MM.1S (cell line): ENCODE measurements around the gene APOBEC3G.
"Not testable (repeated sequence)": the region's sequence is repeated elsewhere in the genome, so short reads cannot be mapped to it uniquely, and the experiment has no call there.

Source experiments
- DNase-seq: peaks from one replicate; pipeline ENCODE4 v3.0.0-alpha.2; 2015
- H2AFZ ChIP-seq: fragments of 300-600 bp; sonication (generic); 2 replicates; pipeline ENCODE4 v1.6.0; 2016; ENCODE audit warnings: antibody characterized with exemption, low read length
- H3F3A ChIP-seq: fragments of 300-600 bp; sonication (generic); 2 replicates; pipeline ENCODE4 v1.6.1; 2016; ENCODE audit warnings: mild to moderate bottlenecking, antibody characterized with exemption, low read length, moderate library complexity, mixed read lengths; ENCODE audit not compliant: insufficient read depth
- H3K27ac ChIP-seq: fragments of 300-600 bp; sonication (generic); 2 replicates; pipeline ENCODE4 v1.5.1; 2016; ENCODE audit warnings: mild to moderate bottlenecking, low read length
- H3K27me3 ChIP-seq: fragments of 300-600 bp; sonication (generic); replicated peaks from 2 replicates; pipeline ENCODE4 v1.6.0; 2016; ENCODE audit warnings: low read length; ENCODE audit not compliant: insufficient read depth
- H3K36me3 ChIP-seq: fragments of 300-600 bp; sonication (generic); replicated peaks from 2 replicates; pipeline ENCODE4 v1.6.1; 2016; ENCODE audit warnings: mild to moderate bottlenecking, low read length, mixed read lengths; ENCODE audit not compliant: insufficient read depth
- H3K4me1 ChIP-seq: fragments of 300-600 bp; sonication (generic); 2 replicates; pipeline ENCODE4 v1.6.1; 2016; ENCODE audit warnings: low read length, mixed read lengths
- H3K4me2 ChIP-seq: fragments of 300-600 bp; sonication (generic); 2 replicates; pipeline ENCODE4 v1.6.0; 2016; ENCODE audit warnings: low read depth, low read length
- H3K4me3 ChIP-seq: fragments of 300-600 bp; sonication (generic); 2 replicates; pipeline ENCODE4 v1.5.1; 2016; ENCODE audit warnings: low read length, mixed read lengths
- H3K79me2 ChIP-seq: fragments of 300-600 bp; sonication (generic); 2 replicates; pipeline ENCODE4 v1.6.1; 2016; ENCODE audit warnings: mixed run types, low read length, mixed read lengths
- H3K9ac ChIP-seq: fragments of 300-600 bp; sonication (generic); 2 replicates; pipeline ENCODE4 v1.6.1; 2016; ENCODE audit warnings: low read length, mixed read lengths
- H3K9me2 ChIP-seq: fragments of 300-600 bp; sonication (generic); replicated peaks from 2 replicates; pipeline ENCODE4 v1.6.1; 2016; ENCODE audit warnings: mild to moderate bottlenecking, low read length, mixed read lengths; ENCODE audit not compliant: insufficient read depth
- H3K9me3 ChIP-seq: fragments of 300-600 bp; sonication (generic); replicated peaks from 2 replicates; pipeline ENCODE4 v1.6.1; 2016; ENCODE audit warnings: mild to moderate bottlenecking, low read length, mixed read lengths; ENCODE audit not compliant: insufficient read depth
- H4K20me1 ChIP-seq: fragments of 300-600 bp; sonication (generic); 2 replicates; pipeline ENCODE4 v1.6.1; 2016; ENCODE audit warnings: mild to moderate bottlenecking, low read length, moderate library complexity, mixed read lengths; ENCODE audit not compliant: insufficient read depth
- EZH2 ChIP-seq: fragments of 300-600 bp; sonication (generic); optimal IDR thresholded peaks from 2 replicates; pipeline ENCODE3; 2017; ENCODE audit warnings: low read depth, mild to moderate bottlenecking, antibody characterized with exemption, low read length, mixed read lengths
- EZH2phosphoT487 ChIP-seq: fragments of 300-600 bp; sonication (generic); IDR thresholded peaks from 2 replicates; pipeline ENCODE4 v1.6.1; 2018; ENCODE audit warnings: antibody characterized with exemption, low read length
- TF ChIP-seq, protein P1 (sequence below): fragments of 300-600 bp; sonication (generic); IDR thresholded peaks from 2 replicates; pipeline ENCODE4 v1.5.1; 2016; ENCODE audit warnings: antibody characterized with exemption, low read length, mixed read lengths

The APOBEC3G gene

GRCh38 chr22:39068033-39068785, 8.9 kb upstream of the APOBEC3G start:
- no peak overlapping the region for H3K9ac ChIP-seq

GRCh38 chr22:39070186-39070585, 6.9 kb upstream of the APOBEC3G start:
- Histone ChIP-seq H3K4me3 (no peak overlapping the region), H3K9me2 (no peaks in the 10 kb centered on the region), H3K79me2 (no peaks in the 10 kb centered on the region), H3K27ac (no peak overlapping the region), H3K9ac (no peak overlapping the region), H3F3A (peaks cover 50% of the 10 kb centered on the region), H4K20me1 (no peaks in the 10 kb centered on the region), H3K27me3 (no peaks in the 10 kb centered on the region), H2AFZ (no peak overlapping the region), H3K9me3 (no peaks in the 10 kb centered on the region), H3K4me1 (peaks cover 48% of the 10 kb centered on the region), H3K36me3 (no peaks in the 10 kb centered on the region), H3K4me2 (no peak overlapping the region)
- TF ChIP-seq, protein P1, sequence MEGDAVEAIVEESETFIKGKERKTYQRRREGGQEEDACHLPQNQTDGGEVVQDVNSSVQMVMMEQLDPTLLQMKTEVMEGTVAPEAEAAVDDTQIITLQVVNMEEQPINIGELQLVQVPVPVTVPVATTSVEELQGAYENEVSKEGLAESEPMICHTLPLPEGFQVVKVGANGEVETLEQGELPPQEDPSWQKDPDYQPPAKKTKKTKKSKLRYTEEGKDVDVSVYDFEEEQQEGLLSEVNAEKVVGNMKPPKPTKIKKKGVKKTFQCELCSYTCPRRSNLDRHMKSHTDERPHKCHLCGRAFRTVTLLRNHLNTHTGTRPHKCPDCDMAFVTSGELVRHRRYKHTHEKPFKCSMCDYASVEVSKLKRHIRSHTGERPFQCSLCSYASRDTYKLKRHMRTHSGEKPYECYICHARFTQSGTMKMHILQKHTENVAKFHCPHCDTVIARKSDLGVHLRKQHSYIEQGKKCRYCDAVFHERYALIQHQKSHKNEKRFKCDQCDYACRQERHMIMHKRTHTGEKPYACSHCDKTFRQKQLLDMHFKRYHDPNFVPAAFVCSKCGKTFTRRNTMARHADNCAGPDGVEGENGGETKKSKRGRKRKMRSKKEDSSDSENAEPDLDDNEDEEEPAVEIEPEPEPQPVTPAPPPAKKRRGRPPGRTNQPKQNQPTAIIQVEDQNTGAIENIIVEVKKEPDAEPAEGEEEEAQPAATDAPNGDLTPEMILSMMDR: no peak
- DNase-seq: no peak

More at GRCh38 chr22:39068033-39068785, 8.9 kb upstream of the APOBEC3G start:
- DNase-seq: peak; percentile 43
- Histone ChIP-seq H3K9me3 (no peaks in the 10 kb centered on the region), H3F3A (peaks cover 43% of the 10 kb centered on the region), H3K4me1 (peaks cover 55% of the 10 kb centered on the region), H3K4me2 (peak overlapping the region; percentile 21; the same call in 1 of the 2 replicates), H4K20me1 (no peaks in the 10 kb centered on the region), H3K36me3 (no peaks in the 10 kb centered on the region), H3K79me2 (no peaks in the 10 kb centered on the region), H3K27ac (peak overlapping the region; percentile 62; the same call in 1 of the 2 replicates), H3K27me3 (no peaks in the 10 kb centered on the region), H3K9me2 (no peaks in the 10 kb centered on the region), H3K4me3 (no peak overlapping the region), H2AFZ (no peak overlapping the region)
- no peak for TF ChIP-seq EZH2phosphoT487
- TF ChIP-seq, protein P1: peak; percentile 27; the same call in 1 of the 2 replicates

DNA sequence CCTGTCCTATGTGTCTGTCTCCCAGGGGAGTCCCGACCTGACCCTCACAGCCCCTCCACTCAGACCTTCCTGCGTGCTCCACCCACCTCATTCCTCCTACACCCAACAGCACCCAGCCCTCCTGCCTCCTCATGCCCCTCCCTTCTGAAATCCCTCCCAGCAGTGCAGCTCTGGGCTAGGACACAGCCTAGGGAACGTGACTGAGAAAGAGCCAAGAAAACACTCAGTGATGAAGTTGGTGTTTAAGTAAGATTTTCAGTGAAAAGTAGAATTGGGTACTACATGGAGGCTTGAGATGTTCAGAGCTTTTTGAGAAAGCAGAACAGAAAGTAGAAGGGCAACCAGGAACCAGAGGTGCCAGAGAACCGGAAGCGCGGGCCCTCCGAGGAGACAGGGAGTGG, 4.5 kb upstream of the APOBEC3G start:
- not testable (repeated sequence) for H3K27me3 ChIP-seq, H3K9me2 ChIP-seq, H3K4me3 ChIP-seq, H3K9me3 ChIP-seq, H3K36me3 ChIP-seq, H3K79me2 ChIP-seq, H4K20me1 ChIP-seq
- H3K4me1 ChIP-seq: peaks cover 31% of the 10 kb centered on the region
- peak overlapping the region; percentile 75 for H2AFZ ChIP-seq
- H3K4me2 ChIP-seq: peak overlapping the region; percentile 28; the same call in 1 of the 2 replicates
- H3K9ac ChIP-seq: peak overlapping the region; percentile 21; the same call in 1 of the 2 replicates
- peak; percentile 7 for DNase-seq
- peaks cover 31% of the 10 kb centered on the region for H3F3A ChIP-seq
- peak overlapping the region; percentile 75 for H3K27ac ChIP-seq

DNA sequence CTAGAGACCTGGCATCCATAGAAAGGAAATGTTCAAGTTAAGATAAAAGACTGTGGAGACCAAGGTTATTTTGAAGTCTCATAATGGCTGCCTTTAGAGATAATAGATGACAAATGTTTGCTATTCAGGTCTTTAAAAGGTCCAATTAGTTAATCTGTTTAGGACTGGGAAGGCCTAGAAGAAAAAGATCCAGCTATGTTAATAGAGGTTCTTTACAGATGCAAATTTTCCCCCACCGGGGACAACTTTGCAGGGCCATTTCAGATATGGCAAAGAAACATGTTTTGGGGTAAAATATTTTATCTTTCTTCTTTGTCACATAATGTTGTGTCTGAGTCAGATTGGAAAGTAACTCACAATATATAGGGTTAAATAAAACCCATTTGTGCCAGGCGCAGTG, 3.1 kb upstream of the APOBEC3G start:
- no peak for TF ChIP-seq EZH2phosphoT487
- TF ChIP-seq, protein P1: no peak
- TF ChIP-seq EZH2: no peak
- H3K36me3 ChIP-seq: no peaks in the 10 kb centered on the region
- no peaks in the 10 kb centered on the region for H4K20me1 ChIP-seq
- H3F3A ChIP-seq: peaks cover 24% of the 10 kb centered on the region
- DNase-seq: no peak
- H2AFZ ChIP-seq: 0 out of 2 replicates have a peak overlapping the region, but pooled peaks have one; percentile 16
- no peak overlapping the region for H3K9ac ChIP-seq
- H3K4me2 ChIP-seq: peak overlapping the region; percentile 6; the same call in 1 of the 2 replicates
- peak overlapping the region; percentile 75; the same call in 1 of the 2 replicates for H3K27ac ChIP-seq
- peaks cover 18% of the 10 kb centered on the region for H3K4me1 ChIP-seq
- H3K9me2 ChIP-seq: no peaks in the 10 kb centered on the region
- H3K9me3 ChIP-seq: no peaks in the 10 kb centered on the region
- H3K27me3 ChIP-seq: no peaks in the 10 kb centered on the region
- H3K4me3 ChIP-seq: no peak overlapping the region
- H3K79me2 ChIP-seq: peaks cover 17% of the 10 kb centered on the region

GRCh38 chr22:39076155-39077025, 685 bp upstream of the APOBEC3G start:
- H3K79me2 ChIP-seq: peaks cover 34% of the 10 kb centered on the region
- H3K9ac ChIP-seq: peak overlapping the region; percentile 29; the same call in 1 of the 2 replicates
- not testable (repeated sequence) for H3K36me3 ChIP-seq, H3K9me3 ChIP-seq, DNase-seq, H4K20me1 ChIP-seq, H3K9me2 ChIP-seq, H3K27me3 ChIP-seq, H2AFZ ChIP-seq
- H3K4me2 ChIP-seq: peak overlapping the region; percentile 57; the same call in 1 of the 2 replicates
- H3K4me1 ChIP-seq: peaks cover 18% of the 10 kb centered on the region
- peaks cover 24% of the 10 kb centered on the region for H3F3A ChIP-seq
- peak overlapping the region; percentile 42; the same call in 1 of the 2 replicates for H3K4me3 ChIP-seq
- peak overlapping the region; percentile 45; the same call in 1 of the 2 replicates for H3K27ac ChIP-seq
